ENCODE measurements around the gene CYP24A1. TPM values are rescaled to one million over a fixed set of nuclear protein-coding genes. Genes with fewer than 3 reads are reported as not detected.

The CYP24A1 gene
- total RNA-seq, 2 donors from 2014 or later = 0.08 TPM; not detected in 1

- Mint-ChIP-seq H3K4me1 (peaks cover 27% of the 10 kb centered on the region), H3K27ac (peak overlapping the region; percentile 84), H3K9me3 (no peaks in the 10 kb centered on the region), H3K36me3 (ENCODE audit: low read depth) (peaks cover 16% of the 10 kb centered on the region), H3K4me3 (peak overlapping the region; percentile 85), H3K27me3 (no peaks in the 10 kb centered on the region)
- ATAC-seq (replicated peaks) = peak; percentile 13
Observed at GRCh38 chr20:54208548-54209176, 34.9 kb upstream of the CYP24A1 start.

DNA sequence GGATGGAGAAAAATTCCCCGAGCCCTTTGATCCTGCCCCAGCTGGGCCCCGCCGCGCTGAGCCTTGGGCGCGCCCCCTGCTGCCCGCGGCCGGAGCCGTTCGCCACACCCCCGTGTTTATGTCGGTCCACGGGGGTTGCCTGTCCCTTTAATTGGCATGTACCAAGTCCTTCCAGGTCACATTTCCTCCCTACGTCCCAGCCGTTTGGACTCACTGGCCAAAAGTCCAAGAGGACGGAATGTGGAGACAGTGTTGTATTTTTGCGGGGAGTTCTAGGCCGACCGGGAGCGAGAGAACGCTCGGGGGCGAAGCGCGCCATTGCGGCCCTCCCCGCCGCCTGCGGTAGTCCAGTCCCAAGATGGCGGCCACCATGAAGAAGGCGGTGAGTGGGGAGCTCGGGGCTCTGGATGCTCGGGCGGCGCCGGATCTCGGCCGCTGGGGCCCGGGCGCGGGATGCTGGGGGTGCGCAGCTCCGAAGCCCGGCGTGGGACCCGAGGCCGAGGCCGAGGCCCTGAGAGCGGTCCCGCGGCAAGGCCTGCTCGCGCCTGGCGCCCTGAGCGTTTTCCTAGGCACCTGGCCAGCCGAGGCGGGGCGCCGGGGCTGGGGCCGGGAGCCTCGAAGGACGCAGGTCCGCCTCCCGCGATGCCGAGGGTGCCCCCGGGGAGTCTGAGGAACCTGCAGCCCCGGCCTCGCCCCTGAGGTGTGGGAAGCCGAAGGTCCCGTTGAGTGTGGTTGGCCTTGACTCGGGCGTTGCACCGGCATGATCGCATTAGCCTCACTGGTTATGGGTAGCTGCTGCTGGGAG lies 34.2 kb upstream of the CYP24A1 start, which contains the start of gene PFDN4:
Gene PFDN4, plus strand, starts transcription at position 345 of the 805 bp plus-strand sequence. Its CDS starts 14 bp downstream, at position 359.
- peaks cover 16% of the 10 kb centered on the region for H3K36me3 Mint-ChIP-seq (ENCODE audit: low read depth)
- peaks cover 27% of the 10 kb centered on the region for H3K4me1 Mint-ChIP-seq
- H3K4me3 Mint-ChIP-seq = peak within 1 kb of the TSS; percentile 85
- peak; percentile 92 for ATAC-seq (replicated peaks)
- H3K9me3 Mint-ChIP-seq = no peaks in the 10 kb centered on the region
- H3K27me3 Mint-ChIP-seq = no peaks in the 10 kb centered on the region
- peak within 1 kb of the TSS; percentile 100 for H3K27ac Mint-ChIP-seq

DNA sequence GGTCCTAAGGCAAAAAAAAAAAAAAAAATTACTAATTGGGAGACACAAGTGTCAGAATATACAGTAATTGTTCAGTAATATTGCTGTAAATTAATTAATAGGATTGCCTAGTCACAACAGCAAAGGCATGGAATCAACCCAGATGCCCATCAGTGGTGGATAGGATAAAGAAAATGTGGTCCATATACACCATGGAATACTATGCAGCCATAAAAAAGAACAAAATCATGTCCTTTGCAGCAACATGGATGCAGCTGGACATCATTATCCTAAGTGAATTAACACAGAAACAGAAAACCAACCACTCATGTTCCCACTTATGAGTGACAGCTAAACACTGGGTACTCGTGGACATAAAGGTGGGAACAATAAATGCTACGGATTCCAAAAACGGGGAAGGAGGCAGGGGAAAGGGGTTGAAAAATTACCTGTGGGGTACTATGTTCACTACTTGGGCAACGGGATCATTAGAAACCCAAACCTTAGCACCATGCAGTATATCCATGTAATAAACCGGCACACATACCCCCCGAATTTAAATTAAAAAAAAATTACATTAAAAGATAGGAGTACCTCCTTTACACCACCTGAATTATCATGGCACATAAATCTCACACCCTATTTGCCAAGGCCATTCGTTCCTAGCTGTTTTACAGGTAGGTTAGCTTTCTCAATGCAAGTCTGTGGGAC lies 33.4 kb upstream of the CYP24A1 start:
- Mint-ChIP-seq H3K27me3 (no peaks in the 10 kb centered on the region), H3K4me3 (peak overlapping the region; percentile 85), H3K27ac (peak overlapping the region; percentile 100), H3K36me3 (ENCODE audit: low read depth) (peaks cover 16% of the 10 kb centered on the region), H3K4me1 (peaks cover 27% of the 10 kb centered on the region), H3K9me3 (no peaks in the 10 kb centered on the region)
- ATAC-seq (replicated peaks) = no peak

DNA sequence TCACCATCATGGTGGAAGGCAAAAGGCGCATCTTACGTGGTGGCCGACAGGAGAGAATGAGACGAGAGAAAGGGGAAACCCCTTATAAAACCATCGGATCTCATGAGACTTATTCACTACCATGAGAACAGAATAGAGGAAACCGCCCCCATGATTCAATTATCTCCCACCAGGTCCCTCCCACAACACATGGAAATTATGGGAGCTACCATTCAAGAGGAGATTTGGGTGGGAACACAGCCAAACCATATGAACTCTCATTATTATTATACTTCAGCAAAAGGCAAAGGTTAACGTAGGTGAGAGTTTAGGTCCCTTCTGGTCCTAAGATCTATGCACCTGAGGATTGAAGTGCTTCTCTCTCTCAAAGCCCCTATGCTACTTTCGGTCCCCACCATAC lies 31.7 kb upstream of the CYP24A1 start:
- Mint-ChIP-seq H3K36me3 (ENCODE audit: low read depth) (peaks cover 6% of the 10 kb centered on the region), H3K27ac (peak overlapping the region; percentile 45), H3K4me1 (peaks cover 27% of the 10 kb centered on the region), H3K4me3 (peak overlapping the region; percentile 51), H3K9me3 (no peaks in the 10 kb centered on the region), H3K27me3 (no peaks in the 10 kb centered on the region)
- peak; percentile 53 for ATAC-seq (replicated peaks)

GRCh38 chr20:54204481-54204880 lies 30.7 kb upstream of the CYP24A1 start:
- no peak for ATAC-seq (replicated peaks)
- Mint-ChIP-seq H3K4me1 (peaks cover 20% of the 10 kb centered on the region), H3K9me3 (no peaks in the 10 kb centered on the region), H3K27me3 (no peaks in the 10 kb centered on the region), H3K4me3 (no peak overlapping the region), H3K36me3 (ENCODE audit: low read depth) (no peaks in the 10 kb centered on the region), H3K27ac (no peak overlapping the region)

- H3K4me3 Mint-ChIP-seq = no peak overlapping the region
- H3K27ac Mint-ChIP-seq = no peak overlapping the region
- peaks cover 18% of the 10 kb centered on the region for H3K4me1 Mint-ChIP-seq
- no peaks in the 10 kb centered on the region for H3K36me3 Mint-ChIP-seq (ENCODE audit: low read depth)
- H3K27me3 Mint-ChIP-seq = no peaks in the 10 kb centered on the region
- H3K9me3 Mint-ChIP-seq = no peaks in the 10 kb centered on the region
- no peak for ATAC-seq (replicated peaks)
Observed at GRCh38 chr20:54204063-54204462, 30.3 kb upstream of the CYP24A1 start.

DNA sequence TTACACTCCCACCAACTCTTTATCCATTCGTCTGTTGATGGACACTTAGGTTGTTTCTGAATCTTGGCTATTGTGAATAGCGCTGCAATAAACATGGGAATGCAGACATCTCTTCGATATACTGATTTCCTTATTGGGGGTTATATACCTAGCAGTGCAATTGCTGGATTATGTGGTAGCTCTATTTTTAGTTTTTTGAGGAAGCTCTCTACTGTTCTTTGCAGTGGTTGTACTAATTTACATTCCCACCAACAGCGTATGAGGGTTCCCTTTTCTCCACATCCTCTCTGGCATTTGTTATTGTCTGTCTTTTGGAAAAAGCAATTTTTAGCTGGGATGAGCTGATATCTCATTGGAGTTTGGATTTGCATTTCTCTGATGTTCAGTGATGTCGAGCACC lies 29.5 kb upstream of the CYP24A1 start:
- no peaks in the 10 kb centered on the region for H3K27me3 Mint-ChIP-seq
- H3K27ac Mint-ChIP-seq = no peak overlapping the region
- H3K4me1 Mint-ChIP-seq = peaks cover 13% of the 10 kb centered on the region
- H3K9me3 Mint-ChIP-seq = no peaks in the 10 kb centered on the region
- ATAC-seq (replicated peaks) = no peak
- H3K4me3 Mint-ChIP-seq = no peak overlapping the region
- no peaks in the 10 kb centered on the region for H3K36me3 Mint-ChIP-seq (ENCODE audit: low read depth)

- no peaks in the 10 kb centered on the region for H3K36me3 Mint-ChIP-seq (ENCODE audit: low read depth)
- H3K9me3 Mint-ChIP-seq = no peaks in the 10 kb centered on the region
- H3K27ac Mint-ChIP-seq = no peak overlapping the region
- ATAC-seq (replicated peaks) = no peak
- no peak overlapping the region for H3K4me3 Mint-ChIP-seq
- H3K4me1 Mint-ChIP-seq = peaks cover 13% of the 10 kb centered on the region
- no peaks in the 10 kb centered on the region for H3K27me3 Mint-ChIP-seq
Observed at GRCh38 chr20:54201268-54201846, 27.6 kb upstream of the CYP24A1 start.

GRCh38 chr20:54200487-54201267 lies 26.9 kb upstream of the CYP24A1 start:
- H3K4me3 Mint-ChIP-seq = no peak overlapping the region
- H3K4me1 Mint-ChIP-seq = peaks cover 6% of the 10 kb centered on the region
- H3K36me3 Mint-ChIP-seq (ENCODE audit: low read depth) = no peaks in the 10 kb centered on the region
- ATAC-seq (replicated peaks) = no peak
- H3K27ac Mint-ChIP-seq = no peak overlapping the region
- H3K27me3 Mint-ChIP-seq = no peaks in the 10 kb centered on the region
- H3K9me3 Mint-ChIP-seq = no peaks in the 10 kb centered on the region

DNA sequence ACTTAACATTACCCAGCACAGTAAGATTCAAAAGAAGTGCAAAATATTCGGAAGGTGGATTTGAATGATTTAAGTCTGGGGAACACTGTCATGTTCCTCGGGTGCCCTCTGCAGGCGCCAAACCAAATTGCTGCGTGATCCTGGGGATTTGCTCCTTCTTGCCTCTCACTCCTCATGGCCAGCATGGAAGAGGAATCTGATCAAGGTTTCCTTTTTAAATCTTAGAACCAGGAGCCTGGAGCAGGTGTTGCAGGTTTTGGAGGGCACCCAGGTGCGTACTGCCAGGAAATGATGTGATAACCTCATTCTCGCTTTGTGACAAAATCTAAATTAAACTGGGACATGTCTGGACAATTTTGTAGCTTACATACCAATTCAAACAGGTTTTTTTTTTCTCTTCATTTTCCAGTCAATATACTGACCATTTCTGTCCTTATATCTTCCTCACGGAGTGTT lies 26.0 kb upstream of the CYP24A1 start:
- ATAC-seq (replicated peaks) = peak; percentile 52
- no peaks in the 10 kb centered on the region for H3K4me1 Mint-ChIP-seq
- no peaks in the 10 kb centered on the region for H3K27me3 Mint-ChIP-seq
- no peak overlapping the region for H3K4me3 Mint-ChIP-seq
- H3K9me3 Mint-ChIP-seq = no peaks in the 10 kb centered on the region
- H3K36me3 Mint-ChIP-seq (ENCODE audit: low read depth) = no peaks in the 10 kb centered on the region
- H3K27ac Mint-ChIP-seq = no peak overlapping the region

- no peak for ATAC-seq (replicated peaks)
- H3K9me3 Mint-ChIP-seq = no peaks in the 10 kb centered on the region
Observed at GRCh38 chr20:54199283-54199682, 25.5 kb upstream of the CYP24A1 start.

GRCh38 chr20:54197621-54198604 lies 24.1 kb upstream of the CYP24A1 start:
- no peak for ATAC-seq (replicated peaks)

More at GRCh38 chr20:54199283-54199682, 25.5 kb upstream of the CYP24A1 start:
- H3K4me1 Mint-ChIP-seq = no peaks in the 10 kb centered on the region
- no peaks in the 10 kb centered on the region for H3K27me3 Mint-ChIP-seq
- no peaks in the 10 kb centered on the region for H3K36me3 Mint-ChIP-seq (ENCODE audit: low read depth)
- no peak overlapping the region for H3K4me3 Mint-ChIP-seq
- no peak overlapping the region for H3K27ac Mint-ChIP-seq

More at GRCh38 chr20:54197621-54198604, 24.1 kb upstream of the CYP24A1 start:
- Mint-ChIP-seq H3K4me1 (no peaks in the 10 kb centered on the region), H3K27ac (no peak overlapping the region), H3K4me3 (no peak overlapping the region), H3K9me3 (no peaks in the 10 kb centered on the region), H3K36me3 (ENCODE audit: low read depth) (no peaks in the 10 kb centered on the region), H3K27me3 (peaks cover 3% of the 10 kb centered on the region)

All from activated T-helper 17 cell treated with anti-CD3 and anti-CD28 coated beads, Interleukin-2, amount 50 U/mL, for 72 hours (primary cell).